ENCODE measurements around the gene SERPINH1. TPM values are rescaled to one million over a fixed set of nuclear protein-coding genes. Genes with fewer than 3 reads are reported as not detected.

The SERPINH1 gene
- total RNA-seq, 1 experiment from 2014 or later, result 117 TPM

GRCh38 chr11:75568616-75569219 is 6.7 kb downstream of the SERPINH1 start:
- Histone ChIP-seq H3K9me3 (ENCODE audit: low read length) (no peaks in the 10 kb centered on the region), H3K4me2 (ENCODE audit: low read length) (no peak overlapping the region), H3K4me3 (ENCODE audit: low read length) (no peak overlapping the region), H4K20me1 (ENCODE audit: low read length) (no peaks in the 10 kb centered on the region), H3K9me2 (replicated peaks; ENCODE audit: low read length) (no peaks in the 10 kb centered on the region), H3K27me3 (ENCODE audit: low read length) (no peaks in the 10 kb centered on the region), H3K36me3 (ENCODE audit: low read depth, low read length) (peaks cover 48% of the 10 kb centered on the region; the same call in 1 of the 2 replicates), H3K9ac (ENCODE audit: low read length) (no peak overlapping the region), H3K4me1 (ENCODE audit: insufficient read depth, low read length) (peaks cover 20% of the 10 kb centered on the region), H2AFZ (ENCODE audit: low read length) (no peak overlapping the region), H3K27ac (ENCODE audit: low read length) (no peak overlapping the region), H3K79me2 (ENCODE audit: low read length) (peaks cover 39% of the 10 kb centered on the region), H3F3A (ENCODE audit: low read length, unreplicated experiment) (no peaks in the 10 kb centered on the region)
- DNase-seq (no peak), ATAC-seq (no peak)
- ChIA-PET POLR2A (ENCODE audit: unreplicated experiment) (no interaction called here), CTCF (no interaction called here)
- BruUV-seq (replicated peaks), result no TSS peak
- TF ChIP-seq EZH2phosphoT487 (IDR thresholded peaks at IDR 0.05; ENCODE audit: borderline replicate concordance, low read length) (no peak), EZH2 (IDR thresholded peaks at IDR 0.05; ENCODE audit: low read length, unreplicated experiment) (no peak), CTCF (conservative IDR thresholded peaks at IDR 0.05; ENCODE audit: low read depth, low read length) (no peak)
- intact Hi-C loops (cut with micrococcal nuclease), result no loop called here

GRCh38 chr11:75570559-75571139 is 8.6 kb downstream of the SERPINH1 start:
- no peak overlapping the region for H3K9ac ChIP-seq (ENCODE audit: low read length)
- ChIA-PET CTCF (interaction anchor here (0.6 kb wide), 1 partner anchor 10 kb away, joined by 4 read pairs; no protein-coding TSS in a partner anchor), POLR2A (ENCODE audit: unreplicated experiment) (no interaction called here)
- BruUV-seq (replicated peaks), result no TSS peak
- H3K36me3 ChIP-seq (ENCODE audit: low read depth, low read length), result peaks cover 48% of the 10 kb centered on the region; the same call in 1 of the 2 replicates
- H3K27ac ChIP-seq (ENCODE audit: low read length), result no peak overlapping the region
- no peak for TF ChIP-seq EZH2phosphoT487 (IDR thresholded peaks at IDR 0.05; ENCODE audit: borderline replicate concordance, low read length)
- no peak for TF ChIP-seq CTCF (conservative IDR thresholded peaks at IDR 0.05; ENCODE audit: low read depth, low read length)
- no peak for TF ChIP-seq EZH2 (IDR thresholded peaks at IDR 0.05; ENCODE audit: low read length, unreplicated experiment)
- H2AFZ ChIP-seq (ENCODE audit: low read length), result no peak overlapping the region
- H3K4me2 ChIP-seq (ENCODE audit: low read length), result no peak overlapping the region
- DNase-seq (no peak), ATAC-seq (no peak)
- no peaks in the 10 kb centered on the region for H3K9me2 ChIP-seq (replicated peaks; ENCODE audit: low read length)
- H3K27me3 ChIP-seq (ENCODE audit: low read length), result no peaks in the 10 kb centered on the region
- peaks cover 20% of the 10 kb centered on the region for H3K79me2 ChIP-seq (ENCODE audit: low read length)
- H3K4me3 ChIP-seq (ENCODE audit: low read length), result no peak overlapping the region
- no peaks in the 10 kb centered on the region for H3K9me3 ChIP-seq (ENCODE audit: low read length)
- intact Hi-C loops (cut with micrococcal nuclease), result no loop called here
- peaks cover 4% of the 10 kb centered on the region for H3K4me1 ChIP-seq (ENCODE audit: insufficient read depth, low read length)
- H3F3A ChIP-seq (ENCODE audit: low read length, unreplicated experiment), result no peaks in the 10 kb centered on the region
- no peaks in the 10 kb centered on the region for H4K20me1 ChIP-seq (ENCODE audit: low read length)

GRCh38 chr11:75571625-75572024 is 9.6 kb downstream of the SERPINH1 start:
- CTCF ChIA-PET, result interaction anchor here (0.6 kb wide), 1 partner anchor 11 kb away, joined by 4 read pairs; no protein-coding TSS in a partner anchor
- Histone ChIP-seq H3K9me3 (ENCODE audit: low read length) (no peaks in the 10 kb centered on the region), H3K79me2 (ENCODE audit: low read length) (peaks cover 10% of the 10 kb centered on the region), H3K27ac (ENCODE audit: low read length) (no peak overlapping the region), H3K27me3 (ENCODE audit: low read length) (no peaks in the 10 kb centered on the region), H3F3A (ENCODE audit: low read length, unreplicated experiment) (no peaks in the 10 kb centered on the region), H3K4me1 (ENCODE audit: insufficient read depth, low read length) (no peaks in the 10 kb centered on the region), H2AFZ (ENCODE audit: low read length) (no peak overlapping the region), H3K36me3 (ENCODE audit: low read depth, low read length) (peaks cover 47% of the 10 kb centered on the region; the same call in 1 of the 2 replicates), H3K9ac (ENCODE audit: low read length) (no peak overlapping the region), H4K20me1 (ENCODE audit: low read length) (no peaks in the 10 kb centered on the region), H3K4me2 (ENCODE audit: low read length) (no peak overlapping the region), H3K9me2 (replicated peaks; ENCODE audit: low read length) (no peaks in the 10 kb centered on the region), H3K4me3 (ENCODE audit: low read length) (no peak overlapping the region)
- POLR2A ChIA-PET (ENCODE audit: unreplicated experiment), result no interaction called here
- ATAC-seq, result no peak
- BruUV-seq (replicated peaks), result no TSS peak
- intact Hi-C loops (cut with micrococcal nuclease), result no loop called here
- TF ChIP-seq EZH2phosphoT487 (IDR thresholded peaks at IDR 0.05; ENCODE audit: borderline replicate concordance, low read length), result no peak
- DNase-seq, result no peak
